HG03039 (cell line): ENCODE measurements around the gene SLC38A10.

ENCODE experiments used
- ATAC-seq: cut with Tn5 transposase; IDR thresholded peaks from one replicate; pipeline ENCODE4 v1.9.1; 2021; ENCODE audit warnings: mild to moderate bottlenecking, moderate library complexity; ENCODE audit not compliant: unreplicated experiment

Gene SLC38A10

DNA sequence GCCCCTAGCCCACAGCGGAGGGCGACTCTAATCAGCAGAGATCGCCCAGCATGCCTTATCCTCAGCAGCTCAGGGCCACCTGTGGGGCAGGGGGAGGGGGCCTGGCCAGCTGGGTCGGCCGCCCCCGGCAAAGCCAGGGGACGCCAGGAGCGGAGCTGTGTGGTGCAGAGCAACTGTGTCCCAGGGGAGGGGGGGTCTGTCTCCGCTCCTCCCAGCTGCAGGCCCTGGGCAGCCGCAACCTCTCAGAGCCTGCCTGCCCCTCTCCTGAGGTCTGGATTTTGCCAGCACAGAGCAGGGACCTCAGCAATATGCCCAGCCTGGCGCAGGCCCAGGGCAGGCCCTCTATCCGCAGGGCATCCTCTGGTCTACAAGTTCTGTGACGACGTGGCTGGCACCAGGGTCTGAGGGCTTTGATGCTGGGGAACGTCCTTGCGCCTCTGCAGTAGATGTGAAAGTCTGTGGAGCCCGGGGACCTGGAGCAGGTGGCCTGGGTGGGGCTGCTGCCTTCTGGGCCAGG lies 36.5 kb upstream of the SLC38A10 start:
- ATAC-seq = no peak

DNA sequence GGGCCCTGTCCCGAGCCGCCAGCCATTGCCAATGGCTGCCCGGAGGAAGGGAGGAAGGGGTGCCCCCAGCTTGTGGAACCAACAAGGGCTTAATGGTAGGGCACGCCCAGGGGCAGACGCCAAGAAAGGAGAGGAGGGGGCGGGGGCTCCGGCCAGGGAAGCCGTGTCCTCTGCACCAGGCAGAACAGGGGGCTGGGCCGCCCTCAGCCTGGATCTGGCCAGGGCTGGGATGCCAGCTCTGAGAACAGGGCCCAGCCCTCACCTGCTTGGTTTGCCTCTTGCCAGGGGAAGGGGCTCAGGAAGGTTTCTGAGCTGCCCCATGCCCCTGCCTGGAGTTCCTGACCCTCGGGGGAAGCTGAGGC lies 35.8 kb upstream of the SLC38A10 start:
- no peak for ATAC-seq

DNA sequence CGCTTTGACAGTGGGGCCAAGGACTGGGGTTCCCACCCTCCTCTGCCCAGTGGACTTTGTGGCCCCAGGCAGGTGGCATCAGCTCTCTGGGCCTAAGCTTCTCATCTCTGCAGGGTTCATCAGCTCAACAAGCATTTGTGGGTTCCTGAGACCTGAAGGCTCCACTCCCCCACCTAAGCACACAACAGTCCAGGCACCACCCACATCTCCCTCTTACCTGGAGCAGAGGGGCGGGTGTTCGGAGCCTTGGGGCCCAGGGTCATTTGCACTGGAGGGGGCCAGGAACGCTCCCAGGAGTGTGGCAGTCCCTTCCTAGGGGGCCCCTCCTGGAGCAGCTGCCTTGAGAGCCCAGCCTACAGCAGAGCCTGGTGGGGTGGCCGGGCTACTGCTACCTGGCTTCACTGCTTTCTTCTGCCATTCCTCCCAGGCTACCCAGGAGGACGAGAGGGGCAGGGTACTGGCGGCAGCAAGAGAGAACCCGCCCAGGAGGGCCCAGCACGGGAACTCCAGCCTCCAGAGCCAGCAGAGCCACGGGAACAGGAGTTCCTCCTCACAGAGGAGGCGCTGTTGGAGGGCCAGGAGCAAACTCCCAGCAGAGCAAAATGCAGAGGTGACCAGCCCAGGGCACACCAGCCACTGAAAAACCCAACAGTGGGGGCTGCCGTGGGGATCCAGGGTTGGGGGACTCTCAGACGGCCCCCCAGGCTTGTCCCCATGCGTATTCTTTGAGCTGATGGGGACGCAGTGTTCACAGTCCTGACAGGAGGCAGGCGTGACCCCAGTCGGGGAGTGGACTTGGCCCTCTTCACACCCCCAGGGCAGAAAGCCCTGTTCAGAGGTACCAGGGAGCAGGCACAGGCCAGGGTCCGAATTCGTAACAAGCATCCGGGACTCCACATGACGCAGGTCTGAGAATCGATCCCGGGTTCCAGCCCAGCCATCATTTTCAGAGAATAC lies 35.1 kb upstream of the SLC38A10 start:
- ATAC-seq = no peak

DNA sequence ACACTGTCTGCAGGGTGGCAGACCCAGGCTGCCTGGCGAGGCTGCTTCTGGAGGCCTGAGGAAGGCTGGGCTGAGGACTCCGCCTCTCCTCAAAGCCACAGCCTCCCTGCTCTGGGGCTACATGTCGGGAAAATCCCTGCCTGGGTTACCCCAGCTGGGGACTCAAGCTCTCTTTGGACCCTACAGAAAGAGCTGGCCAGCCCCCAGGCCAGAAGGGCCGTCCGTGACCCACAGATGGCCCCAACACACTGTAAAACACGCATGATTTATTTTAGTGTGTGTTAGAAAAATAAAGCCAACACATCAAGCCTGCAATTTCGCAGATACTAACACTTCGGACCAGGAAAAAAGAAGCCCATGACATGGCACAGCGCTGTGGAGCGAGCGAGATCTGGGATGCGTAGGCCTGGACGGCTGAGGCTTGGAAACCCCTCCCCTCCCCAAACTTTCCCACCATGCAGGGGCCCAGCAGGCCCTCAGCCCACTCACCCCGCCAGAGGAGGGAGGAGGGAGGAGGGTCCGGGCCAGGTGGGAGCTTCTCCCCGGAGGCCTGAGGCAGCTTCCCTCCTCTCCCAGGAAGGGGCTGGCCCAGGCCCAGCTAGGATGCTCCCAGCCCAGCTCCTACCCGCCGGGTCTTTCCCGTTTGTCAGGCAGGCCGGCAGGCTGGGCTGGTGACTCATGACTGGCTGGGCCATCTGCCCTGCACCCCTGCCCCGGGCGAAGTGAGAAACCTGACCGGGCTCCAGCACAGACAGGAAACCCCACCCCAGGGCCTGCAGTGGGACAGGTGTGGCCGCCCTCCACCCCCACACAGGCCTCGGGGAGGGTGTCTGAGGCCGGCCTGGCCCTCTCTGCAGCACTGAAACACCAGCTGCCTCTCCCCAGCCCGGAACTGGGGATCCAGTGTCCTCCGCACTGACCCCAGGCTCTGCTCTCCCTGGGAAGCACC lies 34.1 kb upstream of the SLC38A10 start:
- no peak for ATAC-seq

DNA sequence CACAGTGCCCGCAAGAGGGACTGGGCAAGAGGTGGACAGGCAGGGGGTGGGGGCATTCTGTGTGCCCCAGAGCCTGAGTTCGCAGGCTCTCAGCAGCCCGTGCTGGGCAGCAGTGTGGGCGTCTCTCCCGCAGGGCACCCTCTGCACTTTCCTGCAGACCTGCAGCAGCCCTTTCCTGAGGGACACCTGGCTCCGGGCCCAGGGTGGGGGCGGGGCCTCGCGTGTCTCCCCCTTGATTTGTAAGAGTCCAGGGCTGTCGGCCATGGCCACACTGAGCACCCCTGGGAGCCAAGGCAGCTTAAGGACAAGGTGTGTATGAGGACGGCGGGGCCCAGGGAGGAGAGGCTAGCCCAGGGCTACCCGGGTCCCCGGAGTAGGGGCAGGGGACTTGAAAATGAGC lies 33.4 kb upstream of the SLC38A10 start:
- no peak for ATAC-seq

DNA sequence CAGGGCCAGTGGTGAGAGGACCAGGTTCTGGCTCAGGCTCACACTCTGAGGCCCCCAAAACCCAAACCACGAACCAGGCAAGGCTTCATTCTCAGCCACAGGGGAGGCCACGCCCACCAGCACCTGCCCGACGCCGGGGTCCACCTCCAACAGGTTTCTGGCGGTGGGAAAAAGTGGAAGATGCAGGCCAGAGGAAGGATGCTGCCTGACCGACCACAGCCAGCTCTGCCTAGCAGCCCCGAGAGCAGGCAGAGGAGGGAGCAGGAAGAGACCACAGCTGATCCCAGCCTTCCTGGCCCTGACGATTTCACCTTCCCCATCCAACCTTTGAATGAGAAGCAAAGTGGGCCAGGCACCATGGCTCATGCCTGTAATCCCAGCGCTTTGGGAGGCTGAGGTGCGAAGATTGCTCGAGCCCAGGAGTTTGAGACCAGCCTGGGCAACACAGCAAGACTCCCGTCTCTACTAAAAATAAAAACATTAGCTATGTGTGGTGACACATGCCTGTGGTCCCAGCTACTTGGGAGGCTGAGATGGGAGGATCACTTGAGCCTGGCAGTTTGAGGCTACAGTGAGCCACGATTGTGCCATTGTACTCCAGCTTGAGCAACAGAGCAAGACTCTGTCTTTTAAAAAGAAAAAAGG lies 30.7 kb upstream of the SLC38A10 start:
- no peak for ATAC-seq

DNA sequence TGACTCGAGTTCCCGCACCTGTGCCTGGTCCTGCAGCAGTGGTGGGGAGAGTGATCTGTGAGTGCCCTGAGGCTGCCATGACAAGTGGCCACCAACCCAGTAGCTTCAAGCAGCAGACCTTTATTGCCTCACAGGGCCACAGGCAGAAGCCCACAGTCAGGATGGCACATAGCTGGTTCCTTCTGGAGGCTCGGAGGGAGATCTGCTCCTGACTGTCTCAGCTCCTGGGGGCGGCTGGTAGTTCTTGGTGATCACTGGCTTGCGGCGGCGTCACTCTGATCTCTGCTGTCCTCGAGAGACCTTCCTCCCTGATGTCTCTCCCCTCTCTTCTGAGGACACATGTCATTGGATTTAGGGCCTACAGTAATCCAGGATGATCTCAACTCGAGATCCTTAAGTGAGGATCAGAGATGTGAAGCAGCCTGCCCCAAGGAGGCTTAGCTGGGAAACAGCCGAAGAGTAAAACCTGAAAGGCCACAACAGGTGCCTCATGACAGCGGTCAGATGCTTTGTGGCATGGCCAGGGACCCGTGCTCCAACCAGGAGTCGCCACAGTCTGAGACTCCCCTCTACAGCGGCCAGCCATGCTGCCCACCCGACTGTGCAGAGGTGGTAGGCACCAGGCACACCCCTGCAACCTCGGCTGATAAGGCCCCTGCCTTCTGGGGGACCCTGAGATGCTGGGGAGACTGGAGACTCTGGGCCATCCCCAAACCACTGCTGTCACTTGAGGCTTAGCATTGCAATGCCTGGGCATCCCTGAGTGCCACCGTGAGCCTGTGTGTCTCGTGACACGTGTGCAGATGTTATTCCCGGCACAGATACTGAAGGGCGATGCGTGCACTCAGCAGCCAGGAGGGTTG lies 30.0 kb upstream of the SLC38A10 start:
- ATAC-seq = no peak

DNA sequence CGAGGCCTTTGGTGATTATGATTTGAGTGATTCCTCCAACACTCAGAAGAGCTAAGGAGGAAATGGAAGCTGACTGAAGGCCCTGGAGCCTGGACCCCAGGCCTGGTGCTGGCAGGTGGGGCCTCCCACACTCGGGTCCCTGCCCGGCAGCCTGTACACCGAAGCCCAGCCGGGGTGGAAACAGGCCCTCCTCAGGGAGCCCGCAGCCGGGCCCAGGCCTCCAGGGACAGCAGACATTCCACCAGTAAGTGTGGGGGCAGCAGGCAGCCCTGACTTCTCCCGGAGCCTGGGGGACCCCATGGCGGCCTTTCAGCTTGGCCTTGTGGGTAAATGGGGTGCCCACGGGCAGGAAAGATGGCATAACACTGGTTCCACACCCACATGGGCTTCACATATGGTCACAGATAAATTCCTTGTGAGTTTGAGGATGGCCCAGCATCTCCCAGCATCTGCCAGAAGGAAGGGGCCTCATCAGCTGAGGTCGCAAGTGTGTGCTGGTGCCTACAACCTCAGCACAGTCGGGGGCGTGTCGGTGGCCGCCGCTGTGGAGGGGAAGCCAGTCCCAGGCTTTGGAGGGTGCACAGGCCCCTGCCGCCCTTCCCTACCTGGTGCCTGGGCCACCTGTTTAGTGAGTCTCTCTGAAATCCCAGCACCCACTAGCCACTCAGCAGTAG lies 29.2 kb upstream of the SLC38A10 start:
- ATAC-seq = no peak

DNA sequence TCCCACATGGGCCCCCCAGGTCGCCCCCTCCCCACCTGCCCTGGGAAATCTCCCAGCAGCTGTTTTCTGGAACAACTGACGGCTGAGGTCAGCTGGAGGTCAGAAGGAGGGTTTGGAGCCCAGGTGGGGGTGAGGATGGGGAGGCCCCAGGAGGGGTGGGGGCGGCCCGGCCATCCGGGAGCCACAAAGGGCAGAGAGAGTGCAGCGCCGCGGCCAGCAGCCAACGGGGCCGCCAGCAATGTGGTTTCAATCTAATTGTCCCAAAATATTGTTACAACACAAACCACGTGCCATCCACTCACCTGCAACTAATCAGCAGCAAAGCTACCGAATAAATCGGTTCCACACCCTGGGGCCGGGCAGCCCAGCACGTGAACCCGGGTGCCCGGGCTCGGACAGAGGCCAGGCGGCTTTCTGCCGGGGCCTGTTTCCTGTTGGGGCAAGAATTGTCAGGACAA lies 28.3 kb upstream of the SLC38A10 start:
- no peak for ATAC-seq

DNA sequence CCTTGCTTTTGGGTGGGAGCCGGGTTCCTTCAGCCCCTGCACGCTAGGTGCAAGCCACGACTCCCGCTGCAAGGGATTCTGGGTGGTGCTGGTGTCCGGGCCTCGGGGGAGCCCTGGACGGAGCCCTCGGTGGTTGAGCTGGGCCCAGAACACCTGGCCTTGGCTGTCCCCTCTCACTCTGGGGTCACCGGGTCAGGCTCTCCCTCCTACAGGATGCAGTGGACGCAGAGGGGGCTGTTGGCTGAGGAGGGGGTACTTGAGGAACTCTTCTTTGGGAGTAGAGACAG lies 27.9 kb upstream of the SLC38A10 start:
- ATAC-seq = no peak

DNA sequence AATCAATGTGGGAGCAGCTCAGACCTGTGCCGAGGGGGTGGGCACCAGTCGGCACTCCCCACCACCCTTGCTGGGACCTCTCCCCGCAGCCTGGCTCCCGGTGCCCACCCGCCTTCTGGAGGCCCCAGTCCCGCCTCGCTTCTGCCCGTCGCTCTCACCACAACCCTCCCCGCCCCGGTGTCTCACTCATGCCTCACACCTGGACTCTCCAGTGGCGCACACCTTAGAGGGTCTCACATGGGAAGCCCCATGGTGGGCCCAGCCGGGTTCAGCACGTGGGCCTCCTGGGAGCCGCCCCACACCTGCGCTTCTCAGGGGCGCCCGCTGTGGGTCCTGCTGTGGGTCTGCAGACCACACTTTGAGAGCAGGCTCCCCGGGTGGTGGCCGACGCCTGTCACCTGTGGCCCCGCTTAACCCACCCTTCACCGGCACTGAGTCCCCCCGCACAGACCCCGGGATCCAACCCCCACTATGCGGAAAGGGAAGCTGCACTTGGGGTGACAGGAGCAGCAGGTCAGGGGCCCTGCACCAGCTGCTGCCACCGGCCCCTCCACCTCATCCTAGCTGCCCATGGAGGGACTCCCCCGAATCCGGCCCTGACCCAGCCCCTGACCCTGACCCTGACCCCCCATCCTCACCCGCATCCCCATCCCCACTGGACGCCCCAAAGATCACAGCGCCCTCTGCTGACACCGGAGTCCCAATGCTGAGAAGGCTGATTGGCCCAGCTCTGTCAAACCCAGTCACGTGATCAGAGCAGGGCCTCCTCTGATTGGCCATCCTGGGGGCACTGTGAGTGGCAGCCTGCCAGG lies 27.4 kb upstream of the SLC38A10 start:
- no peak for ATAC-seq

DNA sequence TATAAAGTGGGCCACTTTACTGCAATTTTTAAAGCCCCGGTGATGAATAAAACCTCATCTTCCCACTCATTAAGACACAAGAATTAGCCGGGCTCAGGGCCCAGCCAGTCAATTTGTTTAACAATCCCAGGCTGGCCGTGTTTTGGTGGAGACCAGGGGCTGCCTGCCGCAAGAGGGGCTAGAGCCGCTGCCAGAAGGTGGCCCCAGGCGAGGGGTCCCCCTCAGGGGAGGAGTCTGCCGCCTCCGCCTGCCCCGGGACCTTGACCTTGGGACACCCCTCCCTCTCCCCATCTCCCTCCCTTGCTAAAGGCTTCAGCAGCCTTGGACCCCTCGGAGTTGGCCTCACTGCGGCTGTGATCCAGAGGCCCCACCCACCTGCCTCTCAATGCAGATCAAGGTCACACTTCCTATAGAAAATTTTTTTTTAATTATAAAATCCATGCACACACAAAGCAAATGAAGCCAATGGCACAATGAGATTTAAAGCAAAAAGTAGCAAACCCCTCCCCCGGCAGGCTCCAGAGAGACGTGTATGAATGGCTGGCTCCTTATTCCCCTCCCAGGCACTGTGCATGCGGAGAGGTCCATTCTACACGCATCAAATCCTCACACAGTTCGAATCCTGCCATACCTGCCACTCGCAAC lies 23.0 kb upstream of the SLC38A10 start:
- no peak for ATAC-seq

DNA sequence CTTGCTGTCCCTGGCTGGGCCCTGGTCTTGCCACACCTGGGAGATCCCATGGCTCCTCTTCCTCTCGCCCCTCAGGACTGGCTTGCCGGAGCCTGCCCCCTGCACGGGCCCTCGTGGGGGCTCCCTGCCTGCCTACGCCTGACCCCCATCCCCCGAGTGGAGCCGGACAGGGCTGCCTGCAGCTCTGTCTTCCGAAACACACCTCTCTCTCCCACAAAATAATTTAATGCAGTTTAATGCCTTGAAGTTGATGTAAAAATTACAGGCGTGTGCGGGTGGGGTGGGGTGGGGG lies 22.4 kb upstream of the SLC38A10 start:
- ATAC-seq = no peak

DNA sequence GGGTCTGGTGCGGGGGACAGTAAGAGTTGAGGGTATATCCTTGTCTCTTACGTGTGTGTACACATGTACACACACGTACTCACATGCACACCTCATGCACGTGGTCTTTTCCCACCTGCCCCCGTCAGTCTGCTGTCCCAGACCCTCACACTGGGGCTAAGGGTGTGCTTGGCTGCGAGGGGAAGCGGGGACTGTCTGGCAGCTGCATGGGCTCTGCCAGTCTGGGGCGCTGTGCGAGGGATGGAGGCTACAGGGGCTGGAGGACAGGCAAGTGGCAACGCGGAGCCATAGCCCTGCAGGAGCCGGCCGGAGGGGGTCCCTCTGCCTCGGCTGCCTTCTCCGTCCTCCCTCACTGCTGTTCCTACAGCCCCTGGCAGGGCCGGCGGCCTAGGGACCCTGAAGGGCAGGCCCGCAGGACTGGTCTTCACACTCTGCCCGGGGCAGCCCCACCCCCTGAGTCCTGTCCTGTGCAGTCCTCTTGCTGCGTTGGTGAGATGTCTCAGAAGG lies 20.8 kb upstream of the SLC38A10 start:
- ATAC-seq = no peak

DNA sequence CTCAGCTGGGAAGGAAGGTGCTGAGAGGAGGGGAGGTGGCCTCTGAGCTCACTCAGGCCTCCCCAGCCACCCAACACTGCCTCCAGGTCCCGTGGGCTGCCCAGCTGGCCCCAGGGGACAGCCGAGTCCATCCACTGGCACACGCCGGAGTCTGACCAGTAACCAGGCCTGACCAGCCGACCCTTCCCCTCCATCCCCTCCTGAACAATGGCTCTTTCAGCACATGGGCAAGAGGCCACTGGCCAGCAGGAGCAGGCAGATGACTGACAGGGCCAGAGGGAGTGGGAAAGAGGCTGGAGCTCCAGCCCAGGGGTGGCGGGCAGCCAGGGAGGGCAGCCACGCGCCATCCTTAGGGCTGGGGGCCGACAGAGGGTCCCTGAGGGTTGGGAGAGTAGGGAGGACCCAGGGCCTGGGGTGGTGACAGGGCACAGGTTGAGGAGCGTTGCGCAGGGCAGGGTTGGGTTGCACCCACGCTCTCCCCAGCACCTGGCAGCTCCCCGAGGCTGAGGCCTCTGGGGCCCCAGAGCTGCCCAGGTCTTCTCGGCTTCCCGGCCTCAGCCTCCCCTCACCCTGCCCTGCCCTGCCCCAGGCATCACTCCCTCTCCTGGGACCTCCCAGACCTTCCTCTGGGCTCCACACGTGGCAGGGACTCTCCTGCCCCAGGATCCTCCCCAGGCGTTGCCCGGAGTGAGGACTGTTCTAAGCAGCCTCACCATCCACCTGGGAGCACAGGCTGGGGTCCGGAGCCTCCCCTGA lies 20.2 kb upstream of the SLC38A10 start:
- ATAC-seq = no peak

DNA sequence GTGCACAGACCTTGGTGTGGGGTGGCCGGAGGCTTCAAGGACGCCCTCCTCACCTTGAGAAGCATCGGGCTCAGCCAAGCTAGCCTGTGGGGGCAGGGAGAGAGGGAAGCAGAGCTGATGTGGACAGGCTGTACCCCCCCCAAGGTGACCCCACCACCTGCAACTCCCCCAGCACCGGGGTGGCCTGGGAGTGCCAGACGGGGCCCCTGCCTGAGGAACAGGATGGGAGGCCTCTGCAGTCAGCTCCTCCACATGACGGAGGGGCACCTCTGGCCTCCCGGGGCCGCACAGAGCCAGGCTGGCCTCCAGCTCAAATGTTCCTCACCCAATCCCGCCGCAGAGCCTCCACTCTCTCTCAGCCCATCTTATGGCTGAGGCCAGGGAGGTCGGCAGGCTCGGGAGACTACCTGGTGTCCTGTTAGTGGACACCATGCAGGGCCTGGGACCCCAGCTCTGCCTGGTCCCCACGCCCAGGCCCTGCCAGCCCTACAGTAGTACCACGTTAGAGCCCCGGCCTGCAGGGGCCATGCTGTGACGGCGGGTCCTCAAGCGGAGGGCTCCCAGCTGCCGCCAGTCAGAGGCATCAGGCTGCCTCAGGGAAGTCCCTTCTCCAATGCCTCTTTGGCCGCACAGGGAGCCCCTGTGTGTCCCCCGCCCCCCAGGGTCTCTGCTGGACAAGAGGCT lies 19.4 kb upstream of the SLC38A10 start:
- ATAC-seq = no peak

DNA sequence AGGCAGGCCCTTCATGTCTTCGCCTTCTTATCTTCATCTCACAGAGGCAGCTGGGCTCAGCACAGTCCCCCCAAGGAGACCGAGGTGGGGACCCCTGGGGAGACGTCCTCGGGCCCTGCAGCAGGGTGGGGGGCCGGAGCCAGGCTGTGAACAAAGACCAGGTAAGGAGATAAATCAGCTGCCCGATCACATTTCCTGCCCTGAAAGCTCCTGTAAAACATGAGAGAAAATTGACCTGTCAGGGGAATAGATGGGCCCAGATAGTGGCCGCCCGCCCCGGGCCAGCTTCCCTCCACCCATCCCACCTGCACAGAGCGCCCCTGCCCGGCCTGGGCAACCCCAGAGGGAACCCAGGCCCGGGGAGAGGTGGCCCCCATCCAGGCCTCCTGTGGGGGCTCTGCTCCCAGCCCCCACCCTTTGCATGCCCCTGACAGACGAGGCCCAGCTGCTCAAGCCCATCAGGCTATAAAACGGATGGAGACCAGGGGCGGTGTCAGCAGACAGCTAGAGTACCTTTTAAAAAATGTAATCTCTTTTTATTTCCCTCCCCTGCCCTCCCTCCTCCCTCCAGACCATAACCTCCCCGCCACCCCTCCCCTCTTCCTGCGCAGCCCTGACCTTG lies 18.8 kb upstream of the SLC38A10 start:
- ATAC-seq = no peak
